ENCODE data around the gene OGDHL. TPM values are rescaled to one million over a fixed set of nuclear protein-coding genes. Genes with fewer than 3 reads are reported as not detected.
A peak's percentile ranks its signal among the peaks of the same experiment; 100 is the strongest.

OGDHL gene
- total RNA-seq, 1 experiment from 2014 or later, result 21.4 TPM

- Histone ChIP-seq H3K4me3 (ENCODE audit: low read depth, low read length) (no peak overlapping the region), H3K36me3 (ENCODE audit: control insufficient read depth, insufficient read depth, low read length) (no peaks in the 10 kb centered on the region), H3K4me1 (no peaks in the 10 kb centered on the region), H3K9me3 (no peaks in the 10 kb centered on the region), H3K27me3 (replicated peaks; ENCODE audit: control insufficient read depth, insufficient read depth, low read length) (no peaks in the 10 kb centered on the region)
- CTCF ChIA-PET, result no interaction called here
- TF ChIP-seq, protein P1, sequence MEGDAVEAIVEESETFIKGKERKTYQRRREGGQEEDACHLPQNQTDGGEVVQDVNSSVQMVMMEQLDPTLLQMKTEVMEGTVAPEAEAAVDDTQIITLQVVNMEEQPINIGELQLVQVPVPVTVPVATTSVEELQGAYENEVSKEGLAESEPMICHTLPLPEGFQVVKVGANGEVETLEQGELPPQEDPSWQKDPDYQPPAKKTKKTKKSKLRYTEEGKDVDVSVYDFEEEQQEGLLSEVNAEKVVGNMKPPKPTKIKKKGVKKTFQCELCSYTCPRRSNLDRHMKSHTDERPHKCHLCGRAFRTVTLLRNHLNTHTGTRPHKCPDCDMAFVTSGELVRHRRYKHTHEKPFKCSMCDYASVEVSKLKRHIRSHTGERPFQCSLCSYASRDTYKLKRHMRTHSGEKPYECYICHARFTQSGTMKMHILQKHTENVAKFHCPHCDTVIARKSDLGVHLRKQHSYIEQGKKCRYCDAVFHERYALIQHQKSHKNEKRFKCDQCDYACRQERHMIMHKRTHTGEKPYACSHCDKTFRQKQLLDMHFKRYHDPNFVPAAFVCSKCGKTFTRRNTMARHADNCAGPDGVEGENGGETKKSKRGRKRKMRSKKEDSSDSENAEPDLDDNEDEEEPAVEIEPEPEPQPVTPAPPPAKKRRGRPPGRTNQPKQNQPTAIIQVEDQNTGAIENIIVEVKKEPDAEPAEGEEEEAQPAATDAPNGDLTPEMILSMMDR (IDR thresholded peaks at IDR 0.05; ENCODE audit: insufficient read depth in 1 of 2, low read depth in 1 of 2, low read length in 1 of 2, severe bottlenecking in 1 of 2, unreplicated experiment in 1 of 2), result no peak
- Mint-ChIP-seq H3K27me3 (ENCODE audit: insufficient read depth, unreplicated experiment) (peaks cover 11% of the 10 kb centered on the region), H3K36me3 (ENCODE audit: insufficient read depth, unreplicated experiment) (no peaks in the 10 kb centered on the region), H3K27ac (ENCODE audit: unreplicated experiment) (no peak overlapping the region), H3K4me1 (ENCODE audit: low read depth, unreplicated experiment) (no peaks in the 10 kb centered on the region), H3K9me3 (ENCODE audit: unreplicated experiment) (no peaks in the 10 kb centered on the region), H3K4me3 (ENCODE audit: unreplicated experiment) (no peak overlapping the region)
- no TSS peak for BruUV-seq (replicated peaks)
- DNase-seq, result peak in 1 of 2 experiments; percentile 25
- intact Hi-C loops (cut with micrococcal nuclease; ENCODE audit: unreplicated experiment), result no loop called here
- POLR2A ChIA-PET, result no interaction called here
These were observed 48.9 kb downstream of the OGDHL start for GRCh38 chr10:49713266-49713665.

DNA sequence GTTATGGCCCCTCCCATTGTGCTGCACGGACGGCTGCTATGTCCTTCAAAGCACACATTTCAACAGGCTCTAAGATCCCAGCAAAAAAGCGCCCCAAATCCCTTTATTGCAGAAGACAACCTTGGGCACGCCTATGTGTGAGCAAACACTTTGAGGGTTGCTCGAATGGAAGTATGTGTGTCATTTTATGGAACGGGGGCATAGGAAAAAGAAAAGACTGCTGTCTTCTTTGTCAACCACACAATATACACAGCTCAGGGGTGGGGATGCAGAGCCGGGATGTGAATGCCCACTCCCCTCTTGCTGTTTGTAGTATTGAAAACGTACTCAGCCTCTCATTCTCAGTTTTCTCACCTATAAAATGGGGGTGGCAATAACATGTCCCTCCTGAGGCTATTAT is 50.6 kb downstream of the OGDHL start:
- H3K4me1 Mint-ChIP-seq (ENCODE audit: low read depth, unreplicated experiment), result no peaks in the 10 kb centered on the region
- no peaks in the 10 kb centered on the region for H3K36me3 Mint-ChIP-seq (ENCODE audit: insufficient read depth, unreplicated experiment)
- H3K27me3 ChIP-seq (replicated peaks; ENCODE audit: control insufficient read depth, insufficient read depth, low read length), result no peaks in the 10 kb centered on the region
- H3K27me3 Mint-ChIP-seq (ENCODE audit: insufficient read depth, unreplicated experiment), result peaks cover 5% of the 10 kb centered on the region
- H3K4me3 ChIP-seq (ENCODE audit: low read depth, low read length), result no peak overlapping the region
- intact Hi-C loops (cut with micrococcal nuclease; ENCODE audit: unreplicated experiment), result no loop called here
- CTCF ChIA-PET, result no interaction called here
- H3K4me1 ChIP-seq, result no peaks in the 10 kb centered on the region
- POLR2A ChIA-PET, result no interaction called here
- no peak overlapping the region for H3K27ac Mint-ChIP-seq (ENCODE audit: unreplicated experiment)
- no peaks in the 10 kb centered on the region for H3K36me3 ChIP-seq (ENCODE audit: control insufficient read depth, insufficient read depth, low read length)
- TF ChIP-seq, protein P1 (IDR thresholded peaks at IDR 0.05; ENCODE audit: insufficient read depth in 1 of 2, low read depth in 1 of 2, low read length in 1 of 2, severe bottlenecking in 1 of 2, unreplicated experiment in 1 of 2), result no peak
- no peaks in the 10 kb centered on the region for H3K9me3 Mint-ChIP-seq (ENCODE audit: unreplicated experiment)
- H3K4me3 Mint-ChIP-seq (ENCODE audit: unreplicated experiment), result no peak overlapping the region
- no TSS peak for BruUV-seq (replicated peaks)
- DNase-seq, result no peak
- no peaks in the 10 kb centered on the region for H3K9me3 ChIP-seq

DNA sequence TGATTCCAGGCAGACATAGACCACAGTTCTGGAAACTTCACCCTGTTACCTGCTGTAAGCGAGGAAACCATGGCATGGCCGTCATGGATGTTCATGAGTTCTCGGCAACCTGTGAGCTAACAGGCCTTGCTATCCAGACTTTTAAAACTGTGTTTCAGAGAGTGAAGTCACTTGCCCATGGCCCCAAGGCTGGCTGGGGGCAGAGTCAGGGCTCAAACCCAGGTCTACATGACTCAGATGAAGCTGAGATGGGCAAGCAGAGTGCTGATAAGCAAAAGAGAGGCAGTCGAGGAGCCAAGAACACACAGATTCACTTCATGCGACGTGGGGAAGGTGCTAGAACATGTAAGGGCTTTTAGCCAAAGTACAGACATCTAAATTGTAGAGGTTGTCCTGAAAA is 51.2 kb downstream of the OGDHL start:
- no peaks in the 10 kb centered on the region for H3K36me3 Mint-ChIP-seq (ENCODE audit: insufficient read depth, unreplicated experiment)
- CTCF ChIA-PET, result no interaction called here

More for the DNA sequence above, 51.2 kb downstream of the OGDHL start:
- H3K9me3 Mint-ChIP-seq (ENCODE audit: unreplicated experiment), result no peaks in the 10 kb centered on the region
- Histone ChIP-seq H3K36me3 (ENCODE audit: control insufficient read depth, insufficient read depth, low read length) (no peaks in the 10 kb centered on the region), H3K9me3 (no peaks in the 10 kb centered on the region), H3K4me3 (ENCODE audit: low read depth, low read length) (no peak overlapping the region), H3K27me3 (replicated peaks; ENCODE audit: control insufficient read depth, insufficient read depth, low read length) (no peaks in the 10 kb centered on the region), H3K4me1 (no peaks in the 10 kb centered on the region)
- POLR2A ChIA-PET, result no interaction called here
- no peak overlapping the region for H3K27ac Mint-ChIP-seq (ENCODE audit: unreplicated experiment)
- TF ChIP-seq, protein P1 (IDR thresholded peaks at IDR 0.05; ENCODE audit: insufficient read depth in 1 of 2, low read depth in 1 of 2, low read length in 1 of 2, severe bottlenecking in 1 of 2, unreplicated experiment in 1 of 2), result no peak
- no TSS peak for BruUV-seq (replicated peaks)
- H3K4me1 Mint-ChIP-seq (ENCODE audit: low read depth, unreplicated experiment), result no peaks in the 10 kb centered on the region
- H3K4me3 Mint-ChIP-seq (ENCODE audit: unreplicated experiment), result no peak overlapping the region
- H3K27me3 Mint-ChIP-seq (ENCODE audit: insufficient read depth, unreplicated experiment), result peaks cover 6% of the 10 kb centered on the region
- DNase-seq, result no peak
- intact Hi-C loops (cut with micrococcal nuclease; ENCODE audit: unreplicated experiment), result no loop called here
